Head of caudate nucleus (tissue), 42 donors: ENCODE results near the gene TFDP3.

Experiments
- DNase-seq, 42 donors: peaks; one replicate each; pipeline versions ENCODE4 v3.0.0 to v3.0.0-alpha.2; 2020 to 2021; ENCODE audit warnings: mixed read lengths in 7 of 42
- intact Hi-C: fragments of 100-400 bp; cut with DNase I; formaldehyde crosslinking; loops from one replicate; pipeline ENCODE4 v1.15.0; 2022

TFDP3 gene

GRCh38 chrX:133190877-133191738 is 27.0 kb downstream of the TFDP3 start:
- intact Hi-C loops, result no loop called here
- DNase-seq, result no peak

DNA sequence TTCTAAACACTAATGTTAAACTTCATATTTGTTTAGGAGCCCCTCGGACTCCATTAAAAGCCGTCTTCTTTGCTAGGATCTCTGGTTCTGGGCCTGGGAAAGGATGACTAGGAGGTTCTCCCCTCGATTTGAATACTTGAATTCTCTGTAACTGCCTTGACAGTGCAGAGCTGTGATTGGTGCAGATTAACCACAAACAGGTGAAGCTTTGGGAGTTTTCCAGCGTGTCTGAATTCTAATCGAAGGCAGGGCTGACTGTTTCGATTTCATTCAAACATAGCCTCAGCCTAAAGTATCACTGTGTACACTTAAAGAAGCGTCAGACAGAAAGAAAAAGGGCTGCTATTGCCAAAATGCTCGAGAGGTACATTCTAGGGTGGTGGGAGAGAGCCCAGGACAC is 29.0 kb downstream of the TFDP3 start:
- intact Hi-C loops, result no loop called here
- no peak for DNase-seq

DNA sequence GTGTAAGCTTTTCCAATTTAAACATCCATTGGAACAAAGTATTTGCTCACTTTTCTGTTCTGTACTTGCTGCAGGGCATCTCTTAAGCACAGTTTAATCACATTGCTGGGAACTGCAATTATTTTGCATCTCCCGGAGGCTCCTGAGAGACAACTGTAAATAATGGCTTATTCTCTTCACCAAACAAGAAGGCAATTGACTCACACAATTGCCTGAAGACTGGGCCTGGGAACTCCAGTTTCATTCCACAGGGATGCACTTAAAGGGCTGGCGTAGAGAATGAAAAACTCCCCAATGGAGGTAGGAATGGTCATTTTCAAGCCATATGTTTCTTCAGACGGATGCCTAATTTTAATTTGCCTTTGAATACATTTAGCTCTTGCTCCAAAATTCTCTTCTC is 29.5 kb downstream of the TFDP3 start:
- no peak for DNase-seq
- intact Hi-C loops, result no loop called here

DNA sequence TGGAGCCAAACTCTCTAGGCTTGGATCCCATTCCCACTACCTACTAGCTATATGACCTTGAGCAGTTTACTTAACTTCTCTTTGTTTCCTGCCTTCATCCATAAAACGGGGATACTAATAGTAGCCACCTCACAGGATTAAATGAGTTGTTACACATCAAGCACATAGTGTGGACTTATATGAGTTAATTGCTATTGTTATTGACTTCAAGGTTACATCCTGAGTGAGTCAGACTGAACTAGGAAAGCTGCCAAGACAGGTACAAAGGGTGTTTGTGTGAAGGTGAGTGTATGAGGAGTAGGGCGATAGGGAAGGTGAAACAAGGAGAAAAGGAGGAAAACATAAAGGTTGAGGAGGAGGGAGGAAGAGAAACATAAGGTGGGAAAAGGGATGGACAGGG is 32.2 kb downstream of the TFDP3 start:
- no peak for DNase-seq
- intact Hi-C loops, result no loop called here

- DNase-seq, result no peak
- intact Hi-C loops, result no loop called here
These were observed 33.0 kb downstream of the TFDP3 start for GRCh38 chrX:133185119-133185518.

DNA sequence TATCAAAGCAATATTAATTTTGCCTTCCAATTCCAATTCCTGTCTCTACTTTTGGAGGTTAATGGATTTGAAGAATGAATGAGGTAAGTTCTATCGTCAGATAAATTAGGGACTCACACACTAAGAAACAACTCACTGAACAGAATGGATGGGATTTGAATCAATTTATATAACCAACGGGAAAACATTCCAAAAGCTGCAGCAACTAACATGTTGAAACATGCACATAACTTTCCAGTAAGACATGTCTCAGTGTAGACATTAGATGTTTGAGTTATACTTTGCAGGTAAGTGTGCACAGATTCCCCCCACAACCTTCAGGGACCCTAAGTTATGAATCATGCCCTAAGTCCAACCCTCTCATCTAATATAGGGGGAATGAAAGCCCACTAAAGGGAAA is 34.3 kb downstream of the TFDP3 start:
- no peak for DNase-seq
- intact Hi-C loops, result no loop called here

GRCh38 chrX:133179500-133179899 is 38.7 kb downstream of the TFDP3 start:
- intact Hi-C loops, result no loop called here
- no peak for DNase-seq

DNA sequence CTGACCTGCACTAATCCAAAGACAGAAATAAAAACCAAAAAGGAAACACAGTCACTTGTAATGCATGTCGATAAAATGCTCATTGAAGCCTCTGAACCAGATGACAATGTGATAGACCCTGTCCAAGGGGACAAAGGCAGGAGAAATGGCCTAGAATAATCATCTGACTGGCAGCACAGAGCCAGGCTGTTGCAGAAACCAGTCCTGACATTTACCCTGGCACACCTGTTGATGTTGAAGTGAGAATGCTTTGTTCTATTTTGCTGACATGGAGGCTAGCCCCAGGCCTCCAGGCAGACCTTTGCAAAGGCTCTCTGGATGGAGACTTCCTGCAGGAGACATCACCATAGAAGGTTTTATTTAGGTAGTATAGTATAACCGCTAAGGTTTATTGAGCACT is 41.0 kb downstream of the TFDP3 start:
- intact Hi-C loops, result no loop called here
- DNase-seq, result no peak

DNA sequence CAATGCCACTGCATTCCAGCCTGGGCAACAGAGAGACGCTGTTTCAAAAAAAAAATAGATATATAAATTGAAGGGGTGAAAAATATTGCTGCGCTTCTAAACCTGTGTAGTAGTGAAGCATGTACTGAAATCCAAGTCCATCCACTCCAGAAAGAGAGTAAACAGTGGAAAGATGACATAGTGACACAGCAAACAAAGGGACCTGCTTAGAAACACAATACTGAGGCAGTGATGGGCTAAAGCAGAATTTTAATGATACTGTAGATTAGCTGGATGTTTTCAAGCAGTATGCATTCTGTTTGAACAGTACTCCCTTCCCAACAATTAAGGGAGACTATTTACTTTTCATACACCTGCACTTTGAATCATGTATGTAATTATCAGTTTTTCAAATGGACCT is 42.5 kb downstream of the TFDP3 start:
- no peak for DNase-seq
- intact Hi-C loops, result no loop called here

GRCh38 chrX:133175162-133175561 is 43.0 kb downstream of the TFDP3 start:
- no peak for DNase-seq
- intact Hi-C loops, result no loop called here

- DNase-seq, result peak in 5 of 42 donors; percentile 4 to 40 (median 5)
- intact Hi-C loops, result no loop called here
These were observed 46.0 kb downstream of the TFDP3 start for GRCh38 chrX:133171962-133172708.
